NB4 (cell line): ENCODE data around the gene APMAP.

Experiments used
- DNase-seq: peaks from one replicate; pipeline ENCODE4 v3.0.0; 2010; ENCODE audit warnings: low read depth
- H3K4me3 ChIP-seq: one replicate; pipeline ENCODE4 v1.5.1; 2011; ENCODE audit warnings: mild to moderate bottlenecking, low read depth, low read length, moderate library complexity
- MYC ChIP-seq: IDR thresholded peaks from 2 replicates; pipeline ENCODE4 v1.6.1; 2011; ENCODE audit warnings: low read depth, low read length
- POLR2A ChIP-seq: IDR thresholded peaks from 2 replicates; pipeline ENCODE4 v1.6.1; 2011; ENCODE audit warnings: mild to moderate bottlenecking; ENCODE audit not compliant: insufficient read length; ENCODE audit errors: extremely low read depth
- TF ChIP-seq, protein P1 (sequence below): IDR thresholded peaks from 2 replicates; pipeline ENCODE4 v1.6.1; 2011; ENCODE audit warnings: low read depth, low read length
- TF ChIP-seq, protein P2 (sequence below): IDR thresholded peaks from one replicate; pipeline ENCODE4 v1.5.1; 2012; ENCODE audit warnings: low read depth, low read length

The APMAP gene

DNA sequence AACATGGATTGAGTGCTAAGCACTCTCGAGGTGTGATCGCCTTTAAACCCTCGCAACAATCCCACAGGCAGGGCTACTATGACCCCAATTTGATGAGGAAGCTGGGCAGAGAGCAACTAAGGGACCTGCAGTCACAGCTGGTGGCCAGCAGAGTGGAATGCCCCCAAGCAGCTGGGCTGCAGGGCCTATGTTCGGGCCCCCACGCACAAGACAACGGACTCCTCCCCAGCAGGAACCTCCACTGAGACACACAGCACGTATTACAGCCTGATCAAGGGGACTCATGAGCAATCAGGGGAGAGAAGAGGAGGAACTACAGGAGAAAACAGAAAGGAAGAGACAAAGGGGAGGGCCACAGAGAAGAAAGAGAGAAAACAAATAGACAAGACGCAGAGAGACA lies 21.8 kb downstream of the APMAP start:
- TF ChIP-seq POLR2A (no peak), MYC (no peak)
- TF ChIP-seq, protein P1, sequence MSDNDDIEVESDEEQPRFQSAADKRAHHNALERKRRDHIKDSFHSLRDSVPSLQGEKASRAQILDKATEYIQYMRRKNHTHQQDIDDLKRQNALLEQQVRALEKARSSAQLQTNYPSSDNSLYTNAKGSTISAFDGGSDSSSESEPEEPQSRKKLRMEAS: no peak
- TF ChIP-seq, protein P2, sequence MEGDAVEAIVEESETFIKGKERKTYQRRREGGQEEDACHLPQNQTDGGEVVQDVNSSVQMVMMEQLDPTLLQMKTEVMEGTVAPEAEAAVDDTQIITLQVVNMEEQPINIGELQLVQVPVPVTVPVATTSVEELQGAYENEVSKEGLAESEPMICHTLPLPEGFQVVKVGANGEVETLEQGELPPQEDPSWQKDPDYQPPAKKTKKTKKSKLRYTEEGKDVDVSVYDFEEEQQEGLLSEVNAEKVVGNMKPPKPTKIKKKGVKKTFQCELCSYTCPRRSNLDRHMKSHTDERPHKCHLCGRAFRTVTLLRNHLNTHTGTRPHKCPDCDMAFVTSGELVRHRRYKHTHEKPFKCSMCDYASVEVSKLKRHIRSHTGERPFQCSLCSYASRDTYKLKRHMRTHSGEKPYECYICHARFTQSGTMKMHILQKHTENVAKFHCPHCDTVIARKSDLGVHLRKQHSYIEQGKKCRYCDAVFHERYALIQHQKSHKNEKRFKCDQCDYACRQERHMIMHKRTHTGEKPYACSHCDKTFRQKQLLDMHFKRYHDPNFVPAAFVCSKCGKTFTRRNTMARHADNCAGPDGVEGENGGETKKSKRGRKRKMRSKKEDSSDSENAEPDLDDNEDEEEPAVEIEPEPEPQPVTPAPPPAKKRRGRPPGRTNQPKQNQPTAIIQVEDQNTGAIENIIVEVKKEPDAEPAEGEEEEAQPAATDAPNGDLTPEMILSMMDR: no peak
- DNase-seq: no peak

DNA sequence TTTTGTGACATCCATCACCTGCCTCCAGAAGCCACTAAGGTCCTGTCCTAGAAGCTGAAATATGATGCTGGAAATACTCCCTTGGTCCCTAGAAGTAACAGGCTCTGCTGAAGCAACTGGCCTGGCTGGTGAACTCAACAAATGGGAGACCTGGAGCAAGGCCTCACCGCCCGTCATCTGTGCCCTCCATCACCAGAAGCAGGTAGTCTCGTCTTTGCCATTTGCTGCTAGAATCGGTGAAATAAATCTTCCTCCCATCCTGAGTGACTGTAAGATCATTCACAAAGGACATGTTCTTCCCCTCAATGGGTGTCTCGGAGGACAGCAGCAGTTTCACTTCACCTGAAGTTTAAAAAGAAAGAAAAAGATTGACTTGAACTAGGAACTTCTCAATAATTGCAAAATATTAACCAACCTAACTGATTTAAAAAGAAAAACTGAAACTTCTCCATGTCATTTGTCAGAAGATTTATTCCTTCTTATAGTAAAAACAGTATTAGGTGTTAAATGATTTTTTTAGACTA lies 22.5 kb downstream of the APMAP start:
- no peak overlapping the region for H3K4me3 ChIP-seq
- TF ChIP-seq POLR2A (no peak), MYC (no peak)
- TF ChIP-seq, protein P2: no peak
- TF ChIP-seq, protein P1: no peak
- no peak for DNase-seq

More for the DNA sequence above, 21.8 kb downstream of the APMAP start:
- no peak overlapping the region for H3K4me3 ChIP-seq

DNA sequence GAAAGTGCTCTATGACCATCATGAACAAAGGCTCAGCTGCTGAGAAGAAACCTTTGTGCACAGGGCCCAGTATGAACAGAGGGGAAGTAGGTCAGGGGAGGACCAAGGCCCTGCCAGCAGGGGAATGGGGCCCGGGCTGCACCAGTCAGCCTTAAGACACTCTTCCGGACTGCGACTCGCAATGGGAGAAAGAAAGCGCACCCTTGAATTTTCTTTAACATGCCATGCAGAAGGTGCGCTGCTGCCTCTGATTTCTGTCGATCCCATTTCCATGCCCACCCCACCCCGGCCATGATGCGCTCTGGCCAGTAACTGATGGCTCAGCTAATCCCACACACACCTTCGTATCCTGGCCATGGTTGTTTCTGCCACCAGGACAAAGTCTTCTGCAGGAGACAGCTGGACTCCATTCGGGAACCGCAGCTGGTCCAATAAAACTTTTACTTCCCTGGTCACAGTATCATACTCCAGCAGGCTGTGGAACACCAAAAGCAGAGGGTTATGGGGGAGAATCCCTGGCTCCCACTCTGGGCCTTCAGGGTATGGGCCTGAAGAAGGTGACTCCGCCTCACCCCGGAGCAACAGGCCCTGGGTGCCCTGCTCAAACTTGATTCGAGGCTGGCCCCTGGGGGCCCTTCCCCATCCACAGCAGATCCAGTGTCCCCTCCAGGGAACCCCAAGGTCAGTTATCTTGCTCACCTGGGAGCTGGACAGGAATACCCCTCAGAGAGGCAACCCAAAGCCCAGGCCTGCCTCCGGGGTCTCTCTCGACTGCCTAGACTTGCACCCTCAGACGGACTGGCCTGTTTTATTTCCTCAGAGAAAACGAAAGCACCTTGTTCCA lies 23.1 kb downstream of the APMAP start:
- no peak for DNase-seq
- H3K4me3 ChIP-seq: no peak overlapping the region
- TF ChIP-seq, protein P2: no peak
- TF ChIP-seq POLR2A (no peak), MYC (no peak)
- TF ChIP-seq, protein P1: no peak

DNA sequence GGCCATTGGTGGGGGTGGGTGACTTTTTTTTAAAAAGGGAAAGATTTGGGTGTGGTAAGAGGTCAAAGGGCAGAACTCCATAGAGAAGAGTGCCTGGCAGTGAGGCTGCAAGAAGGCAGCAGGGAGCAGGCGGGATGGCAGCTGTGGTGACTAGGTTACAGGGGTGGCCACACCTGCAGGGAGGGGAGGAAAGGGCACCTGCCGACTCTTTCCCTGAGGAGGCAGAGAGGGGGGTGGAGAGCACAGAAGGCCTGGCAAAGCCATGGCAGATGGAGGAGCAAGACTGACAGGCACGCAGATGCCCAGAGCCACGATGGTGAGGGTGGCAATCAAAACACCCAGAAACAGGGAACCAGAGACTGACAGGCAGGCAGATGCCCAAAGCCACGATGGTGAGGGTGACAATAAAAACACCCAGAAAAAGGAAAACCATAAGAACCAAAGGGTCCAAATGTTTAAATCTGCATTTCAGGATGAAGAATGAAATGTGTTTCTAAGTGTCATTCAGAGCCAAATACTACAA lies 24.2 kb downstream of the APMAP start:
- no peak overlapping the region for H3K4me3 ChIP-seq
- DNase-seq: no peak
- TF ChIP-seq, protein P2: no peak
- no peak for TF ChIP-seq MYC
- no peak for TF ChIP-seq POLR2A
- TF ChIP-seq, protein P1: no peak

DNA sequence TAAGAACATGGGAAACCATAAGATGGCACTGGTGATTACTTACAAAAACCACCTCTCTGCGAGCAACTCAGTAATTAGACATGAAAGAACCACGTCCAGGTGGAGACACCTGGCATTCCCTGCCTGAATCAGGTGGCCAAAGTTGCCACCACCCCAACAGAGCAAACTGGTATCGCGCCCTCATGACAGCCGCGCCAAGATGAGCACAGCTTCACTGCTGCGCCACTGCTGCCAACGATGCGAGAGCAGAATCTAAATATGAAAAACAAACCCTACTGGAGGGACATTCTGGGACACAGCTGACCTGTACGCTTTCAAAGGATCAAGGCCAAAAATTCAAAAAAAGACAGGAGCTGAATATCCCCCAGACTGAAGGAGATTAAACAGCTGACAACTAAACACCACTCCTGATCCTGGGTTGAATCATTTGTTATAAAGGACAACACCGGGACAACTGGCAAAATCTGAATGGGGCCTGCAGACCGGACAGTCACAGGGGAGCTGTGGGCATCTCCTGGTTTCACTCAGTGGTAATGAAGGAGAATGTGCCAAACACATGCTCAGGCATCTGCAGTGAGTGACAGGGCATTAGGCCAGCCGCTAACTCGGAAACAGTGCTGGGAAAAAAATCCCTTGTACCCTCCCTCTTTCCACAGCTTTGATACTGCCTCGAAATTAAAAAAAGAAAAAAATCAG lies 26.1 kb downstream of the APMAP start:
- DNase-seq: no peak
- no peak overlapping the region for H3K4me3 ChIP-seq
- TF ChIP-seq, protein P2: no peak
- TF ChIP-seq MYC: no peak
- no peak for TF ChIP-seq POLR2A
- TF ChIP-seq, protein P1: no peak
